HG03039 (cell line): ENCODE measurements around the gene KIAA1755.

Experiments used
- ATAC-seq: cut with Tn5 transposase; IDR thresholded peaks from one replicate; pipeline ENCODE4 v1.9.1; 2021; ENCODE audit warnings: mild to moderate bottlenecking, moderate library complexity; ENCODE audit not compliant: unreplicated experiment

KIAA1755 gene

GRCh38 chr20:38260378-38261053 lies at the start of gene KIAA1755:
Gene KIAA1755 (minus strand): TSS chr20:38260735. CDS start chr20:38260500, 235 bp downstream.
- no peak for ATAC-seq

- no peak for ATAC-seq
Measured at GRCh38 chr20:38308447-38308846, 47.9 kb upstream of the KIAA1755 start.

- no peak for ATAC-seq
Measured at GRCh38 chr20:38308047-38308438, 47.5 kb upstream of the KIAA1755 start.

GRCh38 chr20:38307371-38308046 lies 47.0 kb upstream of the KIAA1755 start:
- no peak for ATAC-seq

GRCh38 chr20:38306379-38306778 lies 45.8 kb upstream of the KIAA1755 start:
- no peak for ATAC-seq

- no peak for ATAC-seq
Measured at GRCh38 chr20:38305541-38305940, 45.0 kb upstream of the KIAA1755 start.

GRCh38 chr20:38304845-38305447 lies 44.4 kb upstream of the KIAA1755 start:
- no peak for ATAC-seq

- no peak for ATAC-seq
Measured at GRCh38 chr20:38303908-38304379, 43.4 kb upstream of the KIAA1755 start, which contains the start of gene BPI. Gene BPI (plus strand): TSS chr20:38304156. CDS start chr20:38304224, 68 bp downstream.

- no peak for ATAC-seq
Measured at GRCh38 chr20:38302786-38303185, 42.3 kb upstream of the KIAA1755 start.

- ATAC-seq = no peak
Measured at GRCh38 chr20:38301309-38301708, 40.8 kb upstream of the KIAA1755 start.

- ATAC-seq = no peak
Measured at GRCh38 chr20:38300438-38300837, 39.9 kb upstream of the KIAA1755 start.

- ATAC-seq = no peak
Measured at GRCh38 chr20:38299963-38300362, 39.4 kb upstream of the KIAA1755 start.

- no peak for ATAC-seq
Measured at GRCh38 chr20:38298768-38299288, 38.3 kb upstream of the KIAA1755 start.

- ATAC-seq = no peak
Measured at GRCh38 chr20:38297916-38298674, 37.6 kb upstream of the KIAA1755 start.

- ATAC-seq = no peak
Measured at GRCh38 chr20:38296433-38296832, 35.9 kb upstream of the KIAA1755 start.

- ATAC-seq = no peak
Measured at GRCh38 chr20:38295811-38296210, 35.3 kb upstream of the KIAA1755 start.

GRCh38 chr20:38294076-38294591 lies 33.6 kb upstream of the KIAA1755 start:
- ATAC-seq = no peak

GRCh38 chr20:38293491-38294065 lies 33.0 kb upstream of the KIAA1755 start:
- no peak for ATAC-seq

- ATAC-seq = no peak
Measured at GRCh38 chr20:38291966-38292365, 31.4 kb upstream of the KIAA1755 start.
